ENCODE results near the gene SPNS2. TPM values are rescaled to one million over a fixed set of nuclear protein-coding genes. Genes with fewer than 3 reads are reported as not detected.

Gene SPNS2
- total and polyA plus RNA-seq, 2 donors (not counting 1 experiment from before 2014, with no cell fraction given): 0.48 TPM; not detected in 1

- peaks cover 0 to 52% of the 10 kb centered on the region in 2 experiments for H3K36me3 ChIP-seq (replicated peaks in 1 of 2; ENCODE audit: control extremely low read depth in 1 of 2, control insufficient read depth in 1 of 2, extremely low read depth in 1 of 2, insufficient read depth in 2 of 2, low read length in 1 of 2)
These were observed 41.6 kb downstream of the SPNS2 start for GRCh38 chr17:4540224-4540651.

DNA sequence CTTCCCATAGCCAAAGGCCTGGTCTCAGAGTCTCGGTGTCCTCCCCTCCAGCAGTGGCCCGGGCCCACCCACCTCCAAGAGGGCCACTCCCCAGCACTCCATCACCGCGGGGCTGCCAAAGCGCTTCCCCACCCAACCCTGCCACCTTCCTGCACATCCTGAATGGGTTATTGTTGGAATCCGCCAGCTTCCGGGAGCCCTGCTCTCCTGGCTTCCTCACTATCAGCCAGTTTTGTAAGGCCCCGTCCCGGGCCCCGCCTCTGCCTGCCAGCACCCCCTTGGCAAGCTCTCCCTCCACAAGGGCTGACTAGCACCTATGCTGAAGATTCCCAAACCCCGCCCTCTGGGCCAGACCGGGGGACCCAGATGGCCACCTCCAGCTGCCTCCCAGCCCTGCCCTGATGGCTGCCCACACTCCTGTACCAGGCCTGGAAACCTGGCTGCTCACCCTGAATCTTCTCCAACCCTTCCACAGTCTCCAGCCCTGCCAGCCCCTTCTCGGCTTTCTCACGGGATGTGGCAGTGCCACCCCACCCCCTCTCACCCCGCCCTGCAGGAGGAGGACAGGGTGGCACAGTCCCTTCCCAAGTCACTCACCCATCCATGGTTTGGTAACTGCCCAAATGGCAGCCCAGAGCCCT is 42.1 kb downstream of the SPNS2 start:
- Histone ChIP-seq H2AFZ (ENCODE audit: insufficient read depth, low read depth, low read length, poor library complexity, severe bottlenecking) (no peak overlapping the region), H3K27ac (ENCODE audit: low read length in 2 of 2) (no peak overlapping the region), H3K4me1 (ENCODE audit: control insufficient read depth in 2 of 2, insufficient read depth in 2 of 2, low read length in 2 of 2) (peaks cover 0 to 3% of the 10 kb centered on the region in 2 donors), H3K27me3 (replicated peaks in 1 of 4; ENCODE audit: control extremely low read depth in 1 of 4, control insufficient read depth in 3 of 4, insufficient read depth in 4 of 4, low read length in 3 of 4) (no peaks in the 10 kb centered on the region), H3K36me3 (replicated peaks in 1 of 2; ENCODE audit: control extremely low read depth in 1 of 2, control insufficient read depth in 1 of 2, extremely low read depth in 1 of 2, insufficient read depth in 2 of 2, low read length in 1 of 2) (peaks cover 0 to 58% of the 10 kb centered on the region in 2 experiments), H3K79me2 (ENCODE audit: control insufficient read depth, insufficient read depth, low read length) (no peaks in the 10 kb centered on the region), H3K4me3 (ENCODE audit: control extremely low read depth in 1 of 5, extremely low read depth in 1 of 5, insufficient read depth in 1 of 5, low read depth in 2 of 5, low read length in 4 of 5) (no peak overlapping the region), H3K9ac (ENCODE audit: low read length) (no peak overlapping the region), H4K20me1 (ENCODE audit: control insufficient read depth, insufficient read depth, low read length, poor library complexity, severe bottlenecking) (no peaks in the 10 kb centered on the region), H3K4me2 (replicated peaks; ENCODE audit: low read depth, low read length, poor library complexity, severe bottlenecking) (no peak overlapping the region), H3K9me3 (ENCODE audit: control extremely low read depth in 1 of 3, control insufficient read depth in 2 of 3, insufficient read depth in 1 of 3, low read length in 2 of 3) (no peaks in the 10 kb centered on the region)
- Mint-ChIP-seq H3K4me1 (no peaks in the 10 kb centered on the region), H3K4me3 (no peak overlapping the region), H3K9me3 (ENCODE audit: insufficient read depth) (no peaks in the 10 kb centered on the region), H3K27me3 (no peaks in the 10 kb centered on the region), H3K27ac (no peak overlapping the region)
- no peak for DNase-seq
- CTCF ChIA-PET: interaction anchor here (1.3 kb wide), 1 partner anchor 124 kb away, joined by 3 read pairs; no protein-coding TSS in a partner anchor
- intact Hi-C loops (cut with micrococcal nuclease): no loop called here
- no peak for ATAC-seq (ENCODE audit: low read depth)
- 80% methylated on average over 15 of the region's 15 CpGs for WGBS (ENCODE audit: insufficient coverage)
- POLR2A ChIA-PET: no interaction called here
- TF ChIP-seq, protein P1, sequence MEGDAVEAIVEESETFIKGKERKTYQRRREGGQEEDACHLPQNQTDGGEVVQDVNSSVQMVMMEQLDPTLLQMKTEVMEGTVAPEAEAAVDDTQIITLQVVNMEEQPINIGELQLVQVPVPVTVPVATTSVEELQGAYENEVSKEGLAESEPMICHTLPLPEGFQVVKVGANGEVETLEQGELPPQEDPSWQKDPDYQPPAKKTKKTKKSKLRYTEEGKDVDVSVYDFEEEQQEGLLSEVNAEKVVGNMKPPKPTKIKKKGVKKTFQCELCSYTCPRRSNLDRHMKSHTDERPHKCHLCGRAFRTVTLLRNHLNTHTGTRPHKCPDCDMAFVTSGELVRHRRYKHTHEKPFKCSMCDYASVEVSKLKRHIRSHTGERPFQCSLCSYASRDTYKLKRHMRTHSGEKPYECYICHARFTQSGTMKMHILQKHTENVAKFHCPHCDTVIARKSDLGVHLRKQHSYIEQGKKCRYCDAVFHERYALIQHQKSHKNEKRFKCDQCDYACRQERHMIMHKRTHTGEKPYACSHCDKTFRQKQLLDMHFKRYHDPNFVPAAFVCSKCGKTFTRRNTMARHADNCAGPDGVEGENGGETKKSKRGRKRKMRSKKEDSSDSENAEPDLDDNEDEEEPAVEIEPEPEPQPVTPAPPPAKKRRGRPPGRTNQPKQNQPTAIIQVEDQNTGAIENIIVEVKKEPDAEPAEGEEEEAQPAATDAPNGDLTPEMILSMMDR (IDR thresholded peaks at IDR 0.05): no peak
- TF ChIP-seq EZH2 (IDR thresholded peaks at IDR 0.05; ENCODE audit: borderline replicate concordance, insufficient read depth, low read depth, low read length, poor library complexity, severe bottlenecking): no peak

More at GRCh38 chr17:4540224-4540651, 41.6 kb downstream of the SPNS2 start:
- no peak overlapping the region for H3K4me2 ChIP-seq (replicated peaks; ENCODE audit: low read depth, low read length, poor library complexity, severe bottlenecking)
- no peak overlapping the region for H2AFZ ChIP-seq (ENCODE audit: insufficient read depth, low read depth, low read length, poor library complexity, severe bottlenecking)
- intact Hi-C loops (cut with micrococcal nuclease): no loop called here
- 79% methylated on average over 14 of the region's 14 CpGs for WGBS (ENCODE audit: insufficient coverage)
- DNase-seq (no peak), ATAC-seq (ENCODE audit: low read depth) (no peak)
- no peaks in the 10 kb centered on the region for H3K9me3 ChIP-seq (ENCODE audit: control extremely low read depth in 1 of 3, control insufficient read depth in 2 of 3, insufficient read depth in 1 of 3, low read length in 2 of 3)
- H3K9me3 Mint-ChIP-seq (ENCODE audit: insufficient read depth): no peaks in the 10 kb centered on the region
- ChIA-PET CTCF (interaction anchor here (1.3 kb wide), 1 partner anchor 124 kb away, joined by 3 read pairs; no protein-coding TSS in a partner anchor), POLR2A (no interaction called here)
- peaks cover 2% of the 10 kb centered on the region for H3K4me1 Mint-ChIP-seq
- H4K20me1 ChIP-seq (ENCODE audit: control insufficient read depth, insufficient read depth, low read length, poor library complexity, severe bottlenecking): no peaks in the 10 kb centered on the region
- H3K27me3 Mint-ChIP-seq: no peaks in the 10 kb centered on the region
- no peak for TF ChIP-seq EZH2 (IDR thresholded peaks at IDR 0.05; ENCODE audit: borderline replicate concordance, insufficient read depth, low read depth, low read length, poor library complexity, severe bottlenecking)
- TF ChIP-seq, protein P1 (IDR thresholded peaks at IDR 0.05): no peak
- H3K9ac ChIP-seq (ENCODE audit: low read length): no peak overlapping the region
- H3K4me3 Mint-ChIP-seq: no peak overlapping the region
- no peaks in the 10 kb centered on the region for H3K27me3 ChIP-seq (replicated peaks in 1 of 4; ENCODE audit: control extremely low read depth in 1 of 4, control insufficient read depth in 3 of 4, insufficient read depth in 4 of 4, low read length in 3 of 4)
- no peak overlapping the region for H3K27ac Mint-ChIP-seq
- no peaks in the 10 kb centered on the region for H3K79me2 ChIP-seq (ENCODE audit: control insufficient read depth, insufficient read depth, low read length)
- H3K4me3 ChIP-seq (ENCODE audit: control extremely low read depth in 1 of 5, extremely low read depth in 1 of 5, insufficient read depth in 1 of 5, low read depth in 2 of 5, low read length in 4 of 5): no peak overlapping the region
- no peak overlapping the region for H3K27ac ChIP-seq (ENCODE audit: low read length in 2 of 2)
- peaks cover 0 to 3% of the 10 kb centered on the region in 2 donors for H3K4me1 ChIP-seq (ENCODE audit: control insufficient read depth in 2 of 2, insufficient read depth in 2 of 2, low read length in 2 of 2)

Measured in B cell (primary cell).